SK-N-SH treated with all-trans-retinoic acid at 6 μM for 48 hours (cell line): Measurements from ENCODE around the gene STEAP4.

Experiments used
- ARNTL ChIP-seq: fragments of 450-650 bp; formaldehyde crosslinking; IDR thresholded peaks from 2 replicates; pipeline ENCODE4 v1.5.0; 2020; ENCODE audit warnings: low read depth, mild to moderate bottlenecking, moderate library complexity, borderline replicate concordance
- BACH2 ChIP-seq: fragments of 250-450 bp; sonication (Bioruptor Pico); IDR thresholded peaks from 2 replicates; pipeline ENCODE4 v1.9.0; 2021; ENCODE audit warnings: mild to moderate bottlenecking, borderline replicate concordance
- CREB5 ChIP-seq: fragments of 250-450 bp; sonication (Bioruptor Pico); IDR thresholded peaks from 2 replicates; pipeline ENCODE4 v1.5.1; 2020; ENCODE audit warnings: low read depth, mild to moderate bottlenecking, moderate library complexity
- GLIS3 ChIP-seq: fragments of 250-450 bp; sonication (Bioruptor Pico); IDR thresholded peaks from 2 replicates; pipeline ENCODE4 v1.5.0; 2020; ENCODE audit warnings: mild to moderate bottlenecking, moderate library complexity
- OSR1 ChIP-seq: fragments of 250-450 bp; sonication (Bioruptor Pico); IDR thresholded peaks from 2 replicates; pipeline ENCODE4 v1.8.0; 2022; ENCODE audit warnings: moderate library complexity, mild to moderate bottlenecking, inconsistent platforms
- PATZ1 ChIP-seq: fragments of 250-450 bp; sonication (Bioruptor Pico); IDR thresholded peaks from 2 replicates; pipeline ENCODE4 v1.8.0; 2020; ENCODE audit warnings: mild to moderate bottlenecking, moderate library complexity, borderline replicate concordance
- SNAI2 ChIP-seq: fragments of 250-450 bp; sonication (Bioruptor Pico); IDR thresholded peaks from 2 replicates; pipeline ENCODE4 v1.5.0; 2020; ENCODE audit warnings: mild to moderate bottlenecking, moderate library complexity
- TCF4 ChIP-seq: fragments of 250-450 bp; sonication (Bioruptor Pico); IDR thresholded peaks from 2 replicates; pipeline ENCODE4 v1.8.0; 2021; ENCODE audit warnings: mild to moderate bottlenecking, moderate library complexity, borderline replicate concordance
- TSHZ2 ChIP-seq: fragments of 250-450 bp; sonication (Bioruptor Pico); IDR thresholded peaks from 2 replicates; pipeline ENCODE4 v1.5.0; 2020; ENCODE audit warnings: mild to moderate bottlenecking, moderate library complexity
- ZC3H10 ChIP-seq: fragments of 250-450 bp; sonication (Bioruptor Pico); IDR thresholded peaks from 2 replicates; pipeline ENCODE4 v1.5.1; 2021; ENCODE audit warnings: mild to moderate bottlenecking, moderate library complexity
- ZFP3 ChIP-seq: fragments of 250-450 bp; sonication (Bioruptor Pico); IDR thresholded peaks from 2 replicates; pipeline ENCODE4 v1.5.0; 2020; ENCODE audit warnings: mild to moderate bottlenecking, moderate library complexity
- ZFP30 ChIP-seq: fragments of 450-650 bp; formaldehyde crosslinking; IDR thresholded peaks from 2 replicates; pipeline ENCODE4 v1.5.0; 2022; ENCODE audit warnings: mild to moderate bottlenecking, moderate library complexity
- ZNF565 ChIP-seq: fragments of 450-650 bp; formaldehyde crosslinking; conservative IDR thresholded peaks from 2 replicates; pipeline ENCODE4 v1.5.0; 2020; ENCODE audit warnings: low read depth, mild to moderate bottlenecking, moderate library complexity
- ZNF8 ChIP-seq: fragments of 450-650 bp; formaldehyde crosslinking; IDR thresholded peaks from 2 replicates; pipeline ENCODE4 v1.5.0; 2020; ENCODE audit warnings: mild to moderate bottlenecking, moderate library complexity

GRCh38 chr7:88243345-88243909 is 63.3 kb downstream of the STEAP4 start:
- TF ChIP-seq ZFP30 (CRISPR knock-in tag) (no peak), PATZ1 (no peak), GLIS3 (CRISPR knock-in tag) (no peak), TCF4 (CRISPR knock-in tag) (no peak), BACH2 (no peak), CREB5 (CRISPR knock-in tag) (no peak), ZFP3 (CRISPR knock-in tag) (peak; percentile 98), ARNTL (CRISPR knock-in tag) (no peak), ZNF8 (CRISPR knock-in tag) (no peak), SNAI2 (no peak), OSR1 (CRISPR knock-in tag) (no peak), ZC3H10 (CRISPR knock-in tag) (no peak), ZNF565 (CRISPR knock-in tag) (no peak), TSHZ2 (CRISPR knock-in tag) (no peak)
